ENCODE measurements around the gene DMD.

DNA sequence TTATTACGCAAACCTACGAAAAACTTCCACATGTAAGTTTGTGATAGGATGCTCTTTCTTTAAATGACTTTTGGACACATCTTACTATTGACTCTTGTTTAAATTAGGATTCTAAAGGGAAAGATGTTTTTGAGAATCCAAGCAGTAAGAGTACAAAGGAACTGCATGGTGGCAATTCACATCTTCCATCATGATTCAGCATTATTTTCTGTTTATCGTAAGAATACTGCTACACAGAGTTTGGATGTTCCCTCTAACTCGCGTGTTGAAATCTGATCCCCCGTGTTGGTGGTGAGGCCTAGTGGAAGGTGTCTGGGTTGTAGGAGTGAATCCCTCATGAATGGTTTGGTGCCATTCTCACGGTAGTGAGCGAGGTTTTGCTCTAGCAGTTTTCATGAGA is 1767.7 kb downstream of the DMD start:
- TF ChIP-seq, protein P1, sequence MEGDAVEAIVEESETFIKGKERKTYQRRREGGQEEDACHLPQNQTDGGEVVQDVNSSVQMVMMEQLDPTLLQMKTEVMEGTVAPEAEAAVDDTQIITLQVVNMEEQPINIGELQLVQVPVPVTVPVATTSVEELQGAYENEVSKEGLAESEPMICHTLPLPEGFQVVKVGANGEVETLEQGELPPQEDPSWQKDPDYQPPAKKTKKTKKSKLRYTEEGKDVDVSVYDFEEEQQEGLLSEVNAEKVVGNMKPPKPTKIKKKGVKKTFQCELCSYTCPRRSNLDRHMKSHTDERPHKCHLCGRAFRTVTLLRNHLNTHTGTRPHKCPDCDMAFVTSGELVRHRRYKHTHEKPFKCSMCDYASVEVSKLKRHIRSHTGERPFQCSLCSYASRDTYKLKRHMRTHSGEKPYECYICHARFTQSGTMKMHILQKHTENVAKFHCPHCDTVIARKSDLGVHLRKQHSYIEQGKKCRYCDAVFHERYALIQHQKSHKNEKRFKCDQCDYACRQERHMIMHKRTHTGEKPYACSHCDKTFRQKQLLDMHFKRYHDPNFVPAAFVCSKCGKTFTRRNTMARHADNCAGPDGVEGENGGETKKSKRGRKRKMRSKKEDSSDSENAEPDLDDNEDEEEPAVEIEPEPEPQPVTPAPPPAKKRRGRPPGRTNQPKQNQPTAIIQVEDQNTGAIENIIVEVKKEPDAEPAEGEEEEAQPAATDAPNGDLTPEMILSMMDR (IDR thresholded peaks at IDR 0.05), result no peak
- no peak for TF ChIP-seq POLR2A (IDR thresholded peaks at IDR 0.05)
